HEK293T (cell line): ENCODE measurements around the gene ADAM22.

Experiments used
- ARNT ChIP-seq: fragments of 450-650 bp; IDR thresholded peaks from 2 replicates; pipeline ENCODE4 v1.6.1; 2017; ENCODE audit warnings: mild to moderate bottlenecking
- BHLHE40 ChIP-seq: fragments of 450-650 bp; IDR thresholded peaks from 2 replicates; pipeline ENCODE4 v1.6.1; 2016; ENCODE audit warnings: mild to moderate bottlenecking, moderate library complexity, borderline replicate concordance
- CTBP1 ChIP-seq: fragments of 450-650 bp; IDR thresholded peaks from 2 replicates; pipeline ENCODE4 v1.6.1; 2016; ENCODE audit warnings: borderline replicate concordance
- ELF4 ChIP-seq: fragments of 450-650 bp; IDR thresholded peaks from 2 replicates; pipeline ENCODE4 v1.6.1; 2017; ENCODE audit warnings: antibody characterized with exemption
- FOXK2 ChIP-seq: fragments of 450-650 bp; IDR thresholded peaks from 2 replicates; pipeline ENCODE4 v1.6.1; 2016; ENCODE audit warnings: mild to moderate bottlenecking
- FOXM1 ChIP-seq: fragments of 450-650 bp; IDR thresholded peaks from 2 replicates; pipeline ENCODE4 v1.6.1; 2017; ENCODE audit warnings: mild to moderate bottlenecking, borderline replicate concordance
- HDGF ChIP-seq: fragments of 450-650 bp; IDR thresholded peaks from 2 replicates; pipeline ENCODE4 v1.6.1; 2017; ENCODE audit warnings: antibody characterized with exemption, borderline replicate concordance
- NFRKB ChIP-seq: fragments of 450-650 bp; IDR thresholded peaks from 2 replicates; pipeline ENCODE4 v1.6.1; 2016; ENCODE audit warnings: mild to moderate bottlenecking, moderate library complexity
- SP1 ChIP-seq: fragments of 450-650 bp; IDR thresholded peaks from 2 replicates; pipeline ENCODE4 v1.6.1; 2017
- SUZ12 ChIP-seq: fragments of 450-650 bp; IDR thresholded peaks from 2 replicates; pipeline ENCODE4 v1.6.1; 2016; ENCODE audit warnings: mild to moderate bottlenecking
- TARDBP ChIP-seq: fragments of 450-650 bp; IDR thresholded peaks from 2 replicates; pipeline ENCODE4 v1.6.1; 2016

- TF ChIP-seq FOXM1 (no peak), TARDBP (no peak), ELF4 (no peak), ARNT (no peak), SUZ12 (no peak), BHLHE40 (no peak), NFRKB (no peak), SP1 (no peak), CTBP1 (no peak), FOXK2 (no peak), HDGF (no peak)
Observed at GRCh38 chr7:88176190-88176589, 242.1 kb downstream of the ADAM22 start.
